K562 (cell line): ENCODE results near the gene RRBP1. TPM values are rescaled to one million over a fixed set of nuclear protein-coding genes. Genes with fewer than 3 reads are reported as not detected.

ENCODE experiments used
- ATAC-seq: fragments of 200-7000 bp; cut with Tn5 transposase; 3 replicates; pipeline ENCODE4 v1.9.1; 2020; ENCODE audit warnings: moderate library complexity
- BruUV-seq: library from RNA; stranded (reverse); fragments of 400-500 nt; replicated peaks from 2 replicates; lab custom pipeline; 2021; lab: Mats Ljungman, UMichigan
- CTCF ChIA-PET: fragments of 300-600 bp; formaldehyde crosslinking; extraction: SDS; loops from one replicate; lab custom pipeline; 2021; ENCODE audit warnings: low intra/inter-chr PET ratio; lab: Yijun Ruan, JAX
- POLR2A ChIA-PET: fragments of 300-600, 350-650 bp; sonication (Branson Sonifier 250); formaldehyde crosslinking; extraction: SDS; loops from one replicate; lab custom pipeline; 2021; ENCODE audit warnings: antibody characterized with exemption, inconsistent platforms; lab: Yijun Ruan, JAX
- DNase-seq, 4 experiments: peaks; one replicate each; pipeline versions ENCODE4 v3.0.0 to v3.0.0-alpha.2; 2011 to 2018; ENCODE audit warnings: low spot score in 3 of 4, mixed read lengths in 3 of 4; ENCODE audit errors: extremely low read depth in 1 of 4
- FAIRE-seq: peaks from 2 replicates; lab custom pipeline; 2011; peaks lifted over from hg19 to GRCh38; lab: Jason Lieb, UNC
- H2AFZ ChIP-seq: 2 replicates; pipeline ENCODE4 v1.6.0; 2011; ENCODE audit warnings: low read depth, low read length, control low read depth, inconsistent platforms
- H3K27ac ChIP-seq: fragments of 200-600 bp; 3 replicates; pipeline ENCODE4 v1.8.0; 2011; ENCODE audit warnings: low read depth, mild to moderate bottlenecking, control low read depth, inconsistent platforms, low read length, moderate library complexity, mixed read lengths; ENCODE audit errors: extremely low read depth
- H3K27me3 ChIP-seq, 2 experiments: fragments of 300-600 bp in 1 of 2; 2 replicates in 1 of 2; 3 replicates in 1 of 2; pipeline versions ENCODE4 v1.6.0 to v1.8.0; 2011; ENCODE audit warnings: inconsistent platforms in 2 of 2, low read length in 2 of 2, mild to moderate bottlenecking in 1 of 2, mixed read lengths in 1 of 2, moderate library complexity in 1 of 2; ENCODE audit not compliant: control insufficient read depth in 2 of 2, insufficient read depth in 2 of 2
- H3K36me3 ChIP-seq: fragments of 300-600 bp; 3 replicates; pipeline ENCODE4 v1.8.0; 2011; ENCODE audit warnings: mild to moderate bottlenecking, low read length, inconsistent platforms; ENCODE audit not compliant: control insufficient read depth, insufficient read depth
- H3K4me1 ChIP-seq, 2 experiments: fragments of 200-600 bp in 1 of 2; replicated peaks in 1 of 2; 2 replicates in 1 of 2; 3 replicates in 1 of 2; pipeline versions ENCODE4 v1.5.1 to v1.8.0; 2011; ENCODE audit warnings: inconsistent platforms in 2 of 2, low read length in 2 of 2, mild to moderate bottlenecking in 1 of 2, mixed read lengths in 1 of 2, moderate library complexity in 1 of 2; ENCODE audit not compliant: control insufficient read depth in 2 of 2, insufficient read depth in 2 of 2
- H3K4me2 ChIP-seq: 2 replicates; pipeline ENCODE4 v1.6.1; 2011; ENCODE audit warnings: low read length, control low read depth, inconsistent platforms, mixed read lengths; ENCODE audit not compliant: insufficient read depth
- H3K4me3 ChIP-seq: fragments of 200-600 bp; sonication (generic), shearing (Covaris generic); 2 replicates; pipeline ENCODE4 v1.5.1; 2016; ENCODE audit warnings: control low read depth, inconsistent platforms
- H3K79me2 ChIP-seq: fragments of 200-600 bp; 3 replicates; pipeline ENCODE4 v1.8.0; 2011; ENCODE audit warnings: low read length, inconsistent platforms; ENCODE audit not compliant: control insufficient read depth, insufficient read depth
- H3K9ac ChIP-seq, 2 experiments: 2 replicates each; pipeline versions ENCODE4 v1.6.0 to v1.6.1; 2011; ENCODE audit warnings: low read depth in 2 of 2, low read length in 2 of 2, control low read depth in 1 of 2, inconsistent platforms in 1 of 2, mild to moderate bottlenecking in 1 of 2, mixed read lengths in 1 of 2; ENCODE audit not compliant: insufficient read depth in 1 of 2
- H3K9me1 ChIP-seq: one replicate; pipeline ENCODE4 v1.6.0; 2011; ENCODE audit warnings: inconsistent platforms, mild to moderate bottlenecking, low read length, moderate library complexity; ENCODE audit not compliant: control insufficient read depth, insufficient read depth
- H3K9me3 ChIP-seq: replicated peaks from 2 replicates; pipeline ENCODE4 v1.5.1; 2011; ENCODE audit warnings: low read depth, low read length, inconsistent platforms; ENCODE audit not compliant: control insufficient read depth, insufficient read depth
- H4K20me1 ChIP-seq: replicated peaks from 2 replicates; pipeline ENCODE4 v1.6.1; 2011; ENCODE audit warnings: low read length, inconsistent platforms, mixed read lengths; ENCODE audit not compliant: control insufficient read depth, insufficient read depth
- ARID1B ChIP-seq: fragments of 450-650 bp; IDR thresholded peaks from 2 replicates; pipeline ENCODE4 v1.6.1; 2016; ENCODE audit warnings: antibody characterized with exemption, mild to moderate bottlenecking, inconsistent platforms
- FOXJ2 ChIP-seq: fragments of 200-800 bp; sonication (Bioruptor generic); IDR thresholded peaks from 2 replicates; pipeline ENCODE4 v1.6.1; 2016; ENCODE audit warnings: missing genetic modification characterization, missing compliant biosample characterization
- IFI16 ChIP-seq: fragments of 250-450 bp; sonication (Bioruptor Pico); IDR thresholded peaks from 2 replicates; pipeline ENCODE4 v2.1.2; 2022; ENCODE audit warnings: mild to moderate bottlenecking, inconsistent platforms
- MXD1 ChIP-seq: fragments of 250-450 bp; sonication (Bioruptor Pico); IDR thresholded peaks from 2 replicates; pipeline ENCODE4 v1.8.0; 2021; ENCODE audit warnings: borderline replicate concordance, mild to moderate bottlenecking, moderate library complexity; ENCODE audit not compliant: poor library complexity, severe bottlenecking
- NONO ChIP-seq, 2 experiments: fragments of 200-400 bp in 1 of 2; fragments of 450-650 bp in 1 of 2; formaldehyde crosslinking in 1 of 2; IDR thresholded peaks; 2 replicates each; pipeline ENCODE4 v1.6.1; 2017; ENCODE audit warnings: low read depth in 2 of 2, mild to moderate bottlenecking in 2 of 2, moderate library complexity in 2 of 2, low read length in 1 of 2
- POLR3A ChIP-seq: IDR thresholded peaks from 2 replicates; pipeline ENCODE4 v1.6.1; 2011; ENCODE audit warnings: borderline replicate concordance, mild to moderate bottlenecking, moderate library complexity; ENCODE audit not compliant: insufficient read length, insufficient read depth; ENCODE audit errors: extremely low read depth
- TFAP4 ChIP-seq: sonication (generic); formaldehyde crosslinking; IDR thresholded peaks from 2 replicates; pipeline ENCODE4 v1.8.0; 2022; ENCODE audit warnings: missing genetic modification reagents, mild to moderate bottlenecking, moderate library complexity, borderline replicate concordance
- THAP12 ChIP-seq: fragments of 250-450 bp; sonication (Bioruptor Pico); IDR thresholded peaks from 2 replicates; pipeline ENCODE4 v1.9.0; 2021; ENCODE audit warnings: mild to moderate bottlenecking, inconsistent platforms
- ZNF384 ChIP-seq: IDR thresholded peaks from 2 replicates; pipeline ENCODE4 v1.6.1; 2012; ENCODE audit warnings: low read depth, low read length, improper control_type of control experiment
- ZNF398 ChIP-seq: fragments of 250-450 bp; sonication (Bioruptor Pico); IDR thresholded peaks from 2 replicates; pipeline ENCODE4 v1.8.0; 2021; ENCODE audit warnings: moderate library complexity, mild to moderate bottlenecking, inconsistent platforms
- ZNF444 ChIP-seq: fragments of 250-450 bp; sonication (Bioruptor Pico); IDR thresholded peaks from 2 replicates; pipeline ENCODE4 v1.4.0; 2020; ENCODE audit warnings: mild to moderate bottlenecking, moderate library complexity
- WGBS: fragments of 100-300 bp; shearing (Covaris generic); methylation state at CpG from one replicate; pipeline ENCODE4 v1.1.6; 2016; ENCODE audit warnings: low coverage, mixed read lengths; ENCODE audit not compliant: insufficient coverage; ENCODE audit errors: missing lambda C conversion rate; 5-methylcytosine and 5-hydroxymethylcytosine counted together
- in situ Hi-C: fragments of 300-500 bp; cut with MboI; formaldehyde crosslinking; loops from 4 replicates; pipeline ENCODE4 v1.15.0; 2018; ENCODE audit warnings: inconsistent platforms, mixed read lengths
- intact Hi-C: fragments of 100-400 bp; cut with micrococcal nuclease; formaldehyde crosslinking; loops from 2 replicates; pipeline ENCODE4 v1.14.2; 2022
- polyA plus RNA-seq, 8 experiments: library from polyadenylated mRNA; depleted of rRNA in 4 of 8; stranded (reverse) in 5 of 8; unstranded in 3 of 8; fragments of >200 nt; fragmentation: Nextera tagmentation in 2 of 8; fragmentation: Illumina TruSeq in 1 of 8; extraction: Ambion mirVana in 2 of 8; extraction: Trizol in 1 of 8; gene quantifications; 2 replicates each; pipeline versions ENCODE4 v1.2.1 to v1.2.3, GENCODE V29; 2011 to 2014; ENCODE audit warnings: inconsistent platforms in 1 of 8, missing spikeins in 1 of 8
- total RNA-seq, 7 experiments: library from RNA; depleted of rRNA in 6 of 7; stranded (reverse); fragments of >200 nt in 6 of 7; fragmentation: Illumina TruSeq in 2 of 7; extraction: Trizol in 2 of 7; gene quantifications; 2 replicates each; pipeline versions ENCODE4 v1.2.1 to v1.2.3, GENCODE V29; 2011 to 2021; ENCODE audit warnings: low replicate concordance in 1 of 7

The RRBP1 gene
- total and polyA plus RNA-seq, 9 of the 15 experiments (the other 6 are each of a cell fraction or from before 2014, with no cell fraction given) = 0.84 to 32.0 (median 17.6) TPM

GRCh38 chr20:17570347-17571152 is 111.5 kb downstream of the RRBP1 start (continued):
- TF ChIP-seq THAP12 (CRISPR knock-in tag) = no peak
- peak; percentile 72 for TF ChIP-seq ZNF384

- peak; percentile 65 for FAIRE-seq
- H2AFZ ChIP-seq = peak within 1 kb of the TSS; percentile 83
- H3K36me3 ChIP-seq = no peaks in the 10 kb centered on the region
- POLR2A ChIA-PET = interaction anchor here (1.4 to 2.3 kb wide), 3 partner anchors 11 to 13 kb away, joined by 4 to 9 read pairs (median 6); no protein-coding TSS in a partner anchor
- CTCF ChIA-PET = interaction anchor here (1.4 kb wide), 1 partner anchor 33 kb away, joined by 5 read pairs; no protein-coding TSS in a partner anchor
- ATAC-seq = peak; percentile 94
- peak within 1 kb of the TSS; percentile 83 for H3K4me3 ChIP-seq
- H3K9ac ChIP-seq = peak within 1 kb of the TSS; percentile 68 to 90
- no peaks in the 10 kb centered on the region for H3K27me3 ChIP-seq
- H3K4me1 ChIP-seq = peaks cover 12 to 17% of the 10 kb centered on the region in 2 experiments
- peaks cover 7% of the 10 kb centered on the region; the same call in 1 of the 2 replicates for H4K20me1 ChIP-seq
- peak; percentile 89 to 91 (median 90) for DNase-seq
- in situ Hi-C loops (no loop called here), intact Hi-C loops (no loop called here)
- peaks cover 46% of the 10 kb centered on the region for H3K79me2 ChIP-seq
- H3K27ac ChIP-seq = peak within 1 kb of the TSS; percentile 68
- peak within 1 kb of the TSS; percentile 81 for H3K4me2 ChIP-seq
- H3K9me3 ChIP-seq = no peaks in the 10 kb centered on the region
- no TSS peak for BruUV-seq
- 1% methylated on average over 14 of the region's 70 CpGs for WGBS
- no peaks in the 10 kb centered on the region for H3K9me1 ChIP-seq
- TF ChIP-seq IFI16 (CRISPR knock-in tag) (no peak), TFAP4 (peak; percentile 2; the same call in 1 of the 2 replicates), POLR3A (no peak), FOXJ2 (tag) (no peak), MXD1 (CRISPR knock-in tag) (no peak), ZNF398 (CRISPR knock-in tag) (no peak), ZNF444 (CRISPR knock-in tag) (no peak), ARID1B (no peak), NONO (IDR thresholded peaks at IDR 0.05; ENCODE audit: low read depth in 2 of 2, low read length in 1 of 2) (no peak)
Measured at GRCh38 chr20:17569616-17570346, 112.3 kb downstream of the RRBP1 start, which contains the start of gene DSTN. Gene DSTN (plus strand): TSS chr20:17570075. CDS start chr20:17570209, 134 bp downstream.
